ENCODE results near the gene NEDD4.
"Not testable (repeated sequence)": the region's sequence is repeated elsewhere in the genome, so short reads cannot be mapped to it uniquely, and the experiment has no call there.

The NEDD4 gene

GRCh38 chr15:55993111-55993803, at the start of gene NEDD4:
NEDD4 (minus strand) TSS chr15:55993612; CDS start chr15:55993555, 57 bp downstream.
- peak; percentile 45 to 66 (median 59) for DNase-seq (ENCODE audit: low read depth in 3 of 3)

- no peak for DNase-seq (ENCODE audit: low read depth in 3 of 3)
Measured at GRCh38 chr15:56042498-56042897, 49.1 kb upstream of the NEDD4 start.

- DNase-seq (ENCODE audit: low read depth in 3 of 3) = no peak
Measured at GRCh38 chr15:56042031-56042430, 48.6 kb upstream of the NEDD4 start.

GRCh38 chr15:56040081-56041035, 46.9 kb upstream of the NEDD4 start:
- DNase-seq (ENCODE audit: low read depth in 3 of 3) = no peak

- no peak for DNase-seq (ENCODE audit: low read depth in 3 of 3)
Measured at GRCh38 chr15:56038707-56039106, 45.3 kb upstream of the NEDD4 start.

- DNase-seq (ENCODE audit: low read depth in 3 of 3) = peak in 1 of 3 donors; percentile 11
Measured at GRCh38 chr15:56038015-56038414, 44.6 kb upstream of the NEDD4 start.

- no peak for DNase-seq (ENCODE audit: low read depth in 3 of 3)
Measured at GRCh38 chr15:56036546-56037067, 43.2 kb upstream of the NEDD4 start.

GRCh38 chr15:56035166-56035565, 41.8 kb upstream of the NEDD4 start:
- DNase-seq (ENCODE audit: low read depth in 3 of 3) = no peak

- DNase-seq (ENCODE audit: low read depth in 3 of 3) = no peak
Measured at GRCh38 chr15:56034514-56034913, 41.1 kb upstream of the NEDD4 start.

GRCh38 chr15:56032373-56032772, 39.0 kb upstream of the NEDD4 start:
- no peak for DNase-seq (ENCODE audit: low read depth in 3 of 3)

- DNase-seq (ENCODE audit: low read depth in 3 of 3) = no peak
Measured at GRCh38 chr15:56031836-56032235, 38.4 kb upstream of the NEDD4 start.

GRCh38 chr15:56031402-56031801, 38.0 kb upstream of the NEDD4 start:
- DNase-seq (ENCODE audit: low read depth in 3 of 3) = no peak

- DNase-seq (ENCODE audit: low read depth in 3 of 3) = no peak
Measured at GRCh38 chr15:56028430-56028829, 35.0 kb upstream of the NEDD4 start.

GRCh38 chr15:56023160-56023559, 29.7 kb upstream of the NEDD4 start:
- DNase-seq (ENCODE audit: low read depth in 3 of 3) = not testable (repeated sequence)

GRCh38 chr15:56019819-56020486, 26.5 kb upstream of the NEDD4 start:
- no peak for DNase-seq (ENCODE audit: low read depth in 3 of 3)

GRCh38 chr15:56019060-56019793, 25.8 kb upstream of the NEDD4 start:
- DNase-seq (ENCODE audit: low read depth in 3 of 3) = no peak

GRCh38 chr15:56017920-56018319, 24.5 kb upstream of the NEDD4 start:
- no peak for DNase-seq (ENCODE audit: low read depth in 3 of 3)

GRCh38 chr15:56017511-56017910, 24.1 kb upstream of the NEDD4 start:
- no peak for DNase-seq (ENCODE audit: low read depth in 3 of 3)

GRCh38 chr15:56016281-56016680, 22.9 kb upstream of the NEDD4 start:
- no peak for DNase-seq (ENCODE audit: low read depth in 3 of 3)

GRCh38 chr15:56014677-56015076, 21.3 kb upstream of the NEDD4 start:
- DNase-seq (ENCODE audit: low read depth in 3 of 3) = no peak

- DNase-seq (ENCODE audit: low read depth in 3 of 3) = not testable (repeated sequence)
Measured at GRCh38 chr15:56007053-56007452, 13.6 kb upstream of the NEDD4 start.

Measured in stimulated activated CD4-positive, alpha-beta T cell treated with anti-CD3 and anti-CD28 coated beads, TNF-alpha, amount 100 ng/mL, for 48 hours (primary cell).